K562 (cell line): ENCODE measurements around the gene FAM167B. TPM values are rescaled to one million over a fixed set of nuclear protein-coding genes. Genes with fewer than 3 reads are reported as not detected.

Experiments used
- ATF1 ChIP-seq, 2 experiments: fragments of 450-650 bp in 1 of 2; IDR thresholded peaks; 2 replicates each; pipeline ENCODE4 v1.6.1; 2016; ENCODE audit warnings: missing compliant biosample characterization in 1 of 2, missing genetic modification characterization in 1 of 2
- CHD1 ChIP-seq: fragments of 200-600 bp; sonication (generic); IDR thresholded peaks from one replicate; pipeline ENCODE4 v1.6.1; 2012; ENCODE audit warnings: mild to moderate bottlenecking, moderate library complexity, low read length, inconsistent platforms
- COPS2 ChIP-seq: fragments of 450-650 bp; conservative IDR thresholded peaks from 2 replicates; pipeline ENCODE4 v1.6.1; 2016; ENCODE audit warnings: mild to moderate bottlenecking, moderate library complexity
- E2F5 ChIP-seq: sonication (generic); formaldehyde crosslinking; IDR thresholded peaks from 2 replicates; pipeline ENCODE4 v1.8.0; 2022; ENCODE audit warnings: mild to moderate bottlenecking, missing genetic modification reagents
- EP400 ChIP-seq: fragments of 450-650 bp; IDR thresholded peaks from 2 replicates; pipeline ENCODE4 v1.6.1; 2017; ENCODE audit warnings: antibody characterized with exemption, mild to moderate bottlenecking, moderate library complexity
- FOXP1 ChIP-seq: sonication (generic); formaldehyde crosslinking; IDR thresholded peaks from 2 replicates; pipeline ENCODE4 v1.8.0; 2022; ENCODE audit warnings: mild to moderate bottlenecking, missing genetic modification reagents
- FUS ChIP-seq: fragments of 200-400 bp; formaldehyde crosslinking; optimal IDR thresholded peaks from 2 replicates; pipeline ENCODE3; 2017; ENCODE audit warnings: low read depth, low read length
- GATA2 ChIP-seq: sonication (generic); formaldehyde crosslinking; IDR thresholded peaks from 2 replicates; pipeline ENCODE4 v1.4.0; 2020; ENCODE audit warnings: mild to moderate bottlenecking, missing genetic modification reagents
- HMG20A ChIP-seq: fragments of 450-650 bp; formaldehyde crosslinking; conservative IDR thresholded peaks from 2 replicates; pipeline ENCODE4 v1.4.0; 2020; ENCODE audit warnings: mild to moderate bottlenecking, mixed read lengths
- ILF3 ChIP-seq: fragments of 450-650 bp; IDR thresholded peaks from 2 replicates; pipeline ENCODE4 v1.6.1; 2018; ENCODE audit warnings: antibody characterized with exemption, mild to moderate bottlenecking, moderate library complexity, borderline replicate concordance
- LCOR ChIP-seq: sonication (generic); formaldehyde crosslinking; IDR thresholded peaks from 2 replicates; pipeline ENCODE4 v1.8.0; 2022; ENCODE audit warnings: mild to moderate bottlenecking, missing genetic modification reagents
- MTF1 ChIP-seq: fragments of 250-450 bp; sonication (Bioruptor Pico); IDR thresholded peaks from 2 replicates; pipeline ENCODE4 v1.9.0; 2021; ENCODE audit warnings: moderate library complexity, mild to moderate bottlenecking, inconsistent platforms, borderline replicate concordance
- NR4A1 ChIP-seq, 2 experiments: fragments of 250-450 bp in 1 of 2; fragments of 450-650 bp in 1 of 2; sonication (Bioruptor Pico) in 1 of 2; IDR thresholded peaks; 2 replicates each; pipeline versions ENCODE4 v1.4.0 to v1.6.1; 2016 to 2020; ENCODE audit warnings: mild to moderate bottlenecking in 2 of 2, missing compliant biosample characterization in 1 of 2, missing genetic modification characterization in 1 of 2, moderate library complexity in 1 of 2
- POLR3G ChIP-seq: IDR thresholded peaks from 2 replicates; pipeline ENCODE4 v1.6.1; 2011; ENCODE audit not compliant: insufficient read length, insufficient replicate concordance; ENCODE audit errors: extremely low read depth
- PRMT5 ChIP-seq: sonication (generic); formaldehyde crosslinking; IDR thresholded peaks from 2 replicates; pipeline ENCODE4 v1.5.0; 2020; ENCODE audit warnings: missing genetic modification reagents
- RCOR1 ChIP-seq, 2 experiments: IDR thresholded peaks; 2 replicates each; pipeline ENCODE4 v1.6.1; 2012; ENCODE audit warnings: low read depth in 2 of 2, low read length in 2 of 2, borderline replicate concordance in 1 of 2, improper control_type of control experiment in 1 of 2
- SRSF3 ChIP-seq: fragments of 200-400 bp; formaldehyde crosslinking; IDR thresholded peaks from 2 replicates; pipeline ENCODE4 v1.6.1; 2016; ENCODE audit warnings: mild to moderate bottlenecking, low read length, moderate library complexity; ENCODE audit not compliant: insufficient read depth
- THRB ChIP-seq: fragments of 450-650 bp; formaldehyde crosslinking; conservative IDR thresholded peaks from 2 replicates; pipeline ENCODE4 v1.4.0; 2022; ENCODE audit warnings: mild to moderate bottlenecking, missing genetic modification characterization
- ZNF124 ChIP-seq: sonication (generic); formaldehyde crosslinking; IDR thresholded peaks from 2 replicates; pipeline ENCODE4 v1.8.1; 2022; ENCODE audit warnings: missing genetic modification reagents
- ZNF253 ChIP-seq: fragments of 250-450 bp; sonication (Bioruptor Pico); conservative IDR thresholded peaks from 2 replicates; pipeline ENCODE4 v1.6.1; 2021; ENCODE audit warnings: mild to moderate bottlenecking
- ZNF76 ChIP-seq: fragments of 250-450 bp; sonication (Bioruptor Pico); IDR thresholded peaks from 2 replicates; pipeline ENCODE4 v1.4.0; 2020; ENCODE audit warnings: mild to moderate bottlenecking, moderate library complexity, borderline replicate concordance
- polyA plus RNA-seq, 8 experiments: library from polyadenylated mRNA; depleted of rRNA in 4 of 8; stranded (reverse) in 5 of 8; unstranded in 3 of 8; fragments of >200 nt; fragmentation: Nextera tagmentation in 2 of 8; fragmentation: Illumina TruSeq in 1 of 8; extraction: Ambion mirVana in 2 of 8; extraction: Trizol in 1 of 8; gene quantifications; 2 replicates each; pipeline versions ENCODE4 v1.2.1 to v1.2.3, GENCODE V29; 2011 to 2014; ENCODE audit warnings: inconsistent platforms in 1 of 8, missing spikeins in 1 of 8
- total RNA-seq, 7 experiments: library from RNA; depleted of rRNA in 6 of 7; stranded (reverse); fragments of >200 nt in 6 of 7; fragmentation: Illumina TruSeq in 2 of 7; extraction: Trizol in 2 of 7; gene quantifications; 2 replicates each; pipeline versions ENCODE4 v1.2.1 to v1.2.3, GENCODE V29; 2011 to 2021; ENCODE audit warnings: low replicate concordance in 1 of 7
- TF ChIP-seq, protein P1 (sequence below): fragments of 450-650 bp; formaldehyde crosslinking; IDR thresholded peaks from 2 replicates; pipeline ENCODE4 v1.4.0; 2022; ENCODE audit warnings: missing genetic modification characterization
- TF ChIP-seq, protein P2 (sequence below): fragments of 450-650 bp; IDR thresholded peaks from one replicate; pipeline ENCODE4 v1.6.1; 2018; ENCODE audit warnings: mild to moderate bottlenecking, moderate library complexity; ENCODE audit not compliant: partially characterized antibody

FAM167B gene
- total and polyA plus RNA-seq, 9 of the 15 experiments (the other 6 are each of a cell fraction or from before 2014, with no cell fraction given): not detected

DNA sequence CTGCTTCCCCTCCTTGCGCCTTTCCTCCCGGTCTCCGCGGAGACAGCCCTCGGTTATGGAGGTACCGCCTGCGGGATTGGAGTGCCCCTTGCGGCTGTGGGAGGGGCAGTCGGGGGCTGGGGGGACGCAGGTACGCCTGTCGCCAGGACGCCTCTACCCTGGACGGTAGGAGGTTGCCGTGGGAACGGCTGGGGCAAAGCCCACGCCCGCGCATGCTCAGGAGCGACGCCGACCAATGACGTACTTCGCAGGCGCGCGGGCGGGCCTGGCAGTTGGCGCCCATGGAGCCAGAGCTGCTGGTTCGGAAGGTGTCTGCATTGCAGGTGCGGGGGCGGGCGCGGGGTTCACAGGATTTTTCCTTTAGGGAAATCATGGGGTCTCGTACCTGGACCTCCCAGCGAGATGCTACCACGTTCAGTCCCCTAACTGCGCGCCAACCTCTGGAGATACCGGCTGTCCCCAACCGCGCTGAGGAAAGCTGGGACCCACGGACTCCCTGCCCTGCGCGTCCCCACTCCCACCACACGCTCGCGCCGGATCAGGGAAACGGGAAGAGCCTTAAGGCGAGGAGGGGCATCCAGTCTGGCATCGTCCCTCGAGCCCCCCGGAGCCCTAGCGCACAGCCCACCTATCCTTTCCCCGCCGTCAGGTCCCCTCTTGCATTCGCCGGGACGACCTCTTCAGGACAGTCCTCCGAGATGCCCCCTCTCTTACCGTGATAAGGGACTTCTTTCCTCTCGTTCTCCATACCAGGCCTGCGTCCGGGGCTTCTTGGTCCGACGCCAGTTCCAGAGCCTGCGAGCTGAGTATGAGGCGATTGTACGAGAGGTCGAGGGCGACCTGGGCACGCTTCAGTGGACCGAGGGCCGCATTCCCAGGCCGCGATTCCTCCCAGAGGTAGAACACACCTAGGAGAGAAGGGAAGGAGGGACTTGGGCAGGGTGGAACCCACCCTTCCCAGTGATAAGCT lies 41.3 kb upstream of the FAM167B start, which contains the start of gene IQCC (continued):
- no peak for TF ChIP-seq THRB
- TF ChIP-seq E2F5 (CRISPR knock-in tag): no peak
- TF ChIP-seq, protein P1, sequence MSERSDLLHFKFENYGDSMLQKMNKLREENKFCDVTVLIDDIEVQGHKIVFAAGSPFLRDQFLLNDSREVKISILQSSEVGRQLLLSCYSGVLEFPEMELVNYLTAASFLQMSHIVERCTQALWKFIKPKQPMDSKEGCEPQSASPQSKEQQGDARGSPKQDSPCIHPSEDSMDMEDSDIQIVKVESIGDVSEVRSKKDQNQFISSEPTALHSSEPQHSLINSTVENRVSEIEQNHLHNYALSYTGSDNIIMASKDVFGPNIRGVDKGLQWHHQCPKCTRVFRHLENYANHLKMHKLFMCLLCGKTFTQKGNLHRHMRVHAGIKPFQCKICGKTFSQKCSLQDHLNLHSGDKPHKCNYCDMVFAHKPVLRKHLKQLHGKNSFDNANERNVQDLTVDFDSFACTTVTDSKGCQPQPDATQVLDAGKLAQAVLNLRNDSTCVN (CRISPR knock-in tag): peak; percentile 3; the same call in 1 of the 2 replicates
- no peak for TF ChIP-seq PRMT5 (CRISPR knock-in tag)
- no peak for TF ChIP-seq POLR3G
- TF ChIP-seq MTF1 (CRISPR knock-in tag): no peak
- no peak for TF ChIP-seq ZNF253 (CRISPR knock-in tag)
- no peak for TF ChIP-seq FUS
- TF ChIP-seq, protein P2, sequence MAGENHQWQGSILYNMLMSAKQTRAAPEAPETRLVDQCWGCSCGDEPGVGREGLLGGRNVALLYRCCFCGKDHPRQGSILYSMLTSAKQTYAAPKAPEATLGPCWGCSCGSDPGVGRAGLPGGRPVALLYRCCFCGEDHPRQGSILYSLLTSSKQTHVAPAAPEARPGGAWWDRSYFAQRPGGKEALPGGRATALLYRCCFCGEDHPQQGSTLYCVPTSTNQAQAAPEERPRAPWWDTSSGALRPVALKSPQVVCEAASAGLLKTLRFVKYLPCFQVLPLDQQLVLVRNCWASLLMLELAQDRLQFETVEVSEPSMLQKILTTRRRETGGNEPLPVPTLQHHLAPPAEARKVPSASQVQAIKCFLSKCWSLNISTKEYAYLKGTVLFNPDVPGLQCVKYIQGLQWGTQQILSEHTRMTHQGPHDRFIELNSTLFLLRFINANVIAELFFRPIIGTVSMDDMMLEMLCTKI: no peak
- TF ChIP-seq CHD1: peak; percentile 41
- TF ChIP-seq COPS2: no peak
- no peak for TF ChIP-seq HMG20A
- TF ChIP-seq SRSF3: peak; percentile 95
- peak; percentile 88 for TF ChIP-seq FOXP1
- TF ChIP-seq LCOR (CRISPR knock-in tag): no peak
- TF ChIP-seq EP400: peak; percentile 90
- peak; percentile 97 for TF ChIP-seq ATF1 (CRISPR knock-in tag; IDR thresholded peaks at IDR 0.05)
- peak; percentile 98 for TF ChIP-seq ATF1 (tag; IDR thresholded peaks at IDR 0.05)
- TF ChIP-seq ZNF124 (CRISPR knock-in tag): 0 out of 2 replicates have a peak, but pooled peaks have one; percentile 74
- TF ChIP-seq NR4A1 (CRISPR knock-in tag; IDR thresholded peaks at IDR 0.05): no peak; the same call in 1 of the 2 replicates
- TF ChIP-seq NR4A1 (tag; IDR thresholded peaks at IDR 0.05): no peak
- no peak for TF ChIP-seq ILF3
- peak in 1 of 2 experiments; percentile 44; a peak in 2 of 4 replicates for TF ChIP-seq RCOR1 (IDR thresholded peaks at IDR 0.05; ENCODE audit: borderline replicate concordance in 1 of 2, low read depth in 2 of 2, low read length in 2 of 2)
- TF ChIP-seq ZNF76 (CRISPR knock-in tag): no peak
- no peak for TF ChIP-seq GATA2 (CRISPR knock-in tag)
